NCI-H345 treated with DMSO at 0.1 percent for 48 hours (cell line): ENCODE data around the gene CLCC1.

ENCODE experiments used
- DNase-seq: peaks from one replicate; lab custom pipeline; 2025; ENCODE audit not compliant: unreplicated experiment; lab: John Stamatoyannopoulos, UW

Gene CLCC1

DNA sequence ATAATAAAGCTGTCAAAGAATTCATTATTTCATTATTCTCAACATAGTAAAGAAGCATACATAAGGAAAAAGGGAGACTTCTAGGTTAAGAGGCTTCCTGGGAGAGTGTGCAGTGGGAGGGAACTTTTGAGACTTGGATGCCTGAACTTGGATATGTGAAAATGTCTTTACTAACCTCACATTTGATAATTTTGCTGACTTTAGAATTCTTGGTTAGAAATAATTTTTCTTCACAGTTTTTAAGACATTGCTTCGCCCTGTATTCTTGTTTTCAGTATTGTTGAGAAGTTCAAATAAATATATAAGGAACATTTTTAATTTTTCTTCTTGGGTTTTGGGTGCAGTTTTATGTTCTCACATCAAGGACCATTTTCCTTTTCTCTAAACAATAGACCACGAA, 46.5 kb downstream of the CLCC1 start:
- no peak for DNase-seq
